CD8-positive, alpha-beta T cell (primary cell): ENCODE measurements around the gene CCNI2. TPM values are rescaled to one million over a fixed set of nuclear protein-coding genes. Genes with fewer than 3 reads are reported as not detected.

ENCODE experiments used
- total RNA-seq, 46 experiments: library from RNA in 2 of 46; stranded (reverse) in 2 of 46; gene quantifications; one replicate each; pipeline ENCODE4 v1.2.3 and lab custom pipeline; 2021 to 2026

The CCNI2 gene
- total RNA-seq, 2 experiments from 2014 or later, result 4.4 to 6.3 TPM

Other genes with a start within 250 kb of the CCNI2 start
- gene IL5, start 203.9 kb upstream of the CCNI2 start, total RNA-seq, result not detected
- 1 to 10 TPM; 8.0 to 8.7 TPM for gene RAD50, start 190.4 kb upstream of the CCNI2 start, total RNA-seq
- not detected for gene IL13, start 89.3 kb upstream of the CCNI2 start, total RNA-seq
- gene IL4, start 73.4 kb upstream of the CCNI2 start, total RNA-seq, result not detected
- 10 to 100 TPM; 13.0 to 14.8 TPM for gene KIF3A, start 9.9 kb upstream of the CCNI2 start, total RNA-seq
- 1 to 10 TPM; 5.3 to 6.8 TPM for gene SEPTIN8, start 29.8 kb downstream of the CCNI2 start, total RNA-seq
- not detected for gene SOWAHA, start 65.9 kb downstream of the CCNI2 start, total RNA-seq
- gene SHROOM1, start 83.2 kb downstream of the CCNI2 start, total RNA-seq, result under 1 TPM in 1 of 2 experiments, not detected in 1; 0.38 TPM
- gene GDF9, start 119.0 kb downstream of the CCNI2 start, total RNA-seq, result under 1 TPM; 0.43 to 0.72 TPM
- gene UQCRQ, start 119.2 kb downstream of the CCNI2 start, total RNA-seq, result 100 to 1,000 TPM; 124 to 128 TPM
- under 1 TPM; 0.14 to 0.27 TPM for gene LEAP2, start 126.2 kb downstream of the CCNI2 start, total RNA-seq
- 100 to 1,000 TPM in 1 of 2 experiments, 10 to 100 TPM in 1; 98.0 to 104 TPM for gene AFF4, start 216.2 kb downstream of the CCNI2 start, total RNA-seq